Embryonic facial prominence (tissue), 1 donor: ENCODE data around the gene ADAMTS15.

Experiments used
- DNase-seq: peaks from one replicate; pipeline ENCODE4 v3.0.0-alpha.2; 2016; ENCODE audit errors: extremely low spot score

The ADAMTS15 gene

DNA sequence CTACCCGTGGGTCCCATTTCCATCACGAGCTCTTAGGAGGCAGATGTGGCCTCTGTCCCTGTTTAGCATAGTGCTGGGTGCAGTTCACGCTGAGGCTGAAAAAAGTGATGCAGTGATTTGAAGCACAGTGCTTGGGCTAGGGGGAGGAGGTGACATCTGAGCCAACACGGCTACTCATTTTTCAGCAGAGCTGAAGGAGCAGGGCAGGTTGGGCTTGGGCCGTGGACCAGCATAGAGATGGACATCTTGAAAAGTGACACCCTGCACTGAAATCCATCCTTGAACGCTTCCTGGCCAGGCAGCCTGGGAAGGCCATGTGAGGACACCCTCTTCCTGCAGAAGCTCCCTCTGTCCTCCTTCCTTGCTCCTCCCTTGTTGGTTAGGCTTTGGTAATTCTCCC lies 66.4 kb downstream of the ADAMTS15 start:
- no peak for DNase-seq

DNA sequence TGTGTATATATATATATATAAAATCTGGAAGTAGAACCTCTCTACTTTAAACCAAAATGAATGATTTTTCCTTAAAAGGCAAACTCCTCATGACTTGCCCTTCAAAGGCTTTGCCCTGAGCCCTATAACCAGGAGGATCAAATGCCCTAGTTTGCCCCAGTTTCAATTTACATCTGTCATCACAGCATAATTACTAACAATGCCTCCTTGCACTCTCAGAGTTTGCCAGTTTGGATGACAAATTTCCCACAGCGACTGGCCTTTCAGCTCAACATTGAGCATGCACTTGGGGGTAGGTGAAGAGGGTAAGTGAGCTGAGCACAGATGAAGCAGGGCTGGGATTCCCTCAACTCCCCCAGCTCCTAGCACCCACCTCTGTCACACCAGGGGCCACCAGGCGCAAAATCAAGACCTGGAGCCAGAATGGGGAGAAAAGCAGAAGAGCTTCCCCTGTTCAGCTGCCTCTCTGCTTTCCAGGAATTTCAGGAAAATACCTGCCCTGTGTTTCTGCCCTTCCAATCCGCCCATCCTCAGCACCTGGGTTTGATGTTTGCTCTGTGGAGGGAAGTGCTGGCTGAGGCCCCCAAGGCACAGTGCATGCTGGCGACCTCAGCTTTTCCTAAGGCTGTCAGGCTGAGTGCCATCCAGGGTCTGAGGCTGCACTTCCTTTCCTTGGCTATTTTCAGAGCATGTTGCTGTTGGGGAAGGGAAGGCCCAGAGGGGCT lies 67.5 kb downstream of the ADAMTS15 start:
- no peak for DNase-seq

DNA sequence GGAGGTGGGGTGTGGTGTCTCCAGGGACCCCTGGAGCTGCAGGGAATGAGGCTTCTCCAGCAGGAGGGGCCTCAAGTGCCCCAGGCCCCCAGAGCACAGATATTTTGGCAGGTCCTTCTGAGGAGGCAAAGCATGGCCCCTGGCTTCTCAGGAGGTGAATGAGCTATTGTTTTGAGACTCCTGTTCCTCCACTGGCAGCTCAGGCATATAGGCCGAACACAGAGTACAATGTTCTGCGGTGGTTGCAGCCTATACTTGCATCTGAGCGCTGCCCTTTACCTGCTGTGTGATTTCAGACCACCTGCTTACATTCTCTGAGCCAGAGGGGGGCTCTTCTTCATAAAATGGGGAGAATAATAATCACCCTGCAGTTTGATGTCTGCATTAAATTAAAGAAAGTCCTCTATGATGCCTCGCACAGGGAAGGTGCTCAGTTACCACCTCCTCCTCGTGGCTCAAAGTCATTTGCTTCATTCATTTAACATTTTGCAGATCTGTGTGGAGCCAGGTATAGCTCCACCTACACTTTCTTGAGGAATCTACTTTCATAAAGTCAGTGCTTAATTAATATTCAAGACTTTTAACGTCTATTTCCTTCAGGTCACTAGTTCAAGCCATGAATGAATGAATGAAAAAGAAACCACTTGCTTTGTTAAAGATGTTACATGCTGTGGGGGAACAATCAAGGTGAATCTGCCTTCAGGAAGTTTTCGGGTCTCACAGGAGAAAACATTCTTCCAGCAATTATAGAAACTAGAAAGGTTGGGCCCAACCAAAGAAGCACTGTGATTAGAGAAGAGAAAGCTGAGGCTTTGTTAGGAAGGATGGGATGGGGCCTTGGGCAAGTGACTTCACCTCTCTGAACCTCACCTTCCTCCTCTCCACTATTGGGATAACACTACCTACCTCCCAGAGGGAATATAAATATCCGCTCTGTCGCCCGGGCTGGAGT lies 68.4 kb downstream of the ADAMTS15 start:
- no peak for DNase-seq

DNA sequence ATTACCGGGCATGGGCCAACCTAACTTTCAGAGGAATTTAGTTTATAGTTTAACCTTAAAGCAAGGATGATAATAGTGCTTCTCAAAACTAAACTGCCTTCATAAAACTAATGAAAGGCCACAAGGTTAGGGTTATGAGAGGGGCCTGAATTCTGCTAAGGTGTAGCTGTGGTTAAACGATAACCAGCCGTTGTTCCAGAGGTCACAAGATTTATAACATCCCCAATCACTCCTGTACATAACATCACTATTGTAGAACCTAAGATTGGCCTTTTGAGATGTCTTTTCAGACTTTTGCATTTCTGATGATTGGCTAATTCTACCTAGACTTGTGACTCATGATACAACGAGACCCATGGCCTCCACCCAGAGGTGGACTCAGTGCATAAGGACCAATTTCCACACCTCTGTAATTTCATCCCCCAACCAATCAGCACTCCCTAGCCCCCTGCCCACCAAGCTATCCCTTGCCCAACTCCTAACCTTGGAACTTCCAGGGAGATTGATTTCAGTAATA lies 69.8 kb downstream of the ADAMTS15 start:
- DNase-seq: no peak

DNA sequence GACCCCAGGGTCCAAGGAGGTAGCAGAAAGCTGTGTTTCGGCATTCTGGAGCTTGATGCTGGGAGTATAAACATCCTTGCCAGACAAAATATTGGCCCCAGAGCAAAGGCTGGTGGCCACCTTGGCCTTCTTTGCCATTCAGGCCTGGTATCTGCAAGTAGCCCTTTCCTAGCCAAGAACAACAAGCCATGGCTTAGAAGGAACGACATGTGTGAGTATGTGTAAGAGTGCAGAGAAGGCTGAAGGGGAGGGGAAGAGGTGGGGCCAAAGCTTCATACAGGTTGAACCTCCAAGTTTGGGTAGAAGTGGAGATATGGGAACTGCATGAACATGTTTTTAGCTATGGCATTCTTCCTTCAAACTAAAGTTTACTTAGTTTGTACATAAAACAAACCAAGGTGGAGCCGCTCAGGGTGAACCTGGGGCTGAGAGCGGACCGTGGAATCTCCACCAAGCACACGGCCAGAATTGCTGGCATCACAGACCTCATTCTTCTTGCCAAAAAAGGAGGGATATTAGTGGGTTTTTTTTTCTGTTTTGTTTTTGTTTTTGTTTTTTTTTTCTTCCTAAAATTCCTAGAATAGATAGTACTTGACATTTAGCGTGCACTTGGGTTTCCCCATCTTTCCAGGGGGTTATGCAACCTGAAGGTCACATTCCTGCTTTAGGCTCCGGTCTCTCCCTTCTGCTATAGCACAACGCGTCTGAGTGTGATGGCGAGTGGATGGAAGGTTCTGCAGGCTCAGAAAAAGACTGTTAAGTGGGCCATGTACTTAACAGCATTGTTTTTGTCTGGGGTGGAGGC lies 70.9 kb downstream of the ADAMTS15 start:
- DNase-seq: no peak

DNA sequence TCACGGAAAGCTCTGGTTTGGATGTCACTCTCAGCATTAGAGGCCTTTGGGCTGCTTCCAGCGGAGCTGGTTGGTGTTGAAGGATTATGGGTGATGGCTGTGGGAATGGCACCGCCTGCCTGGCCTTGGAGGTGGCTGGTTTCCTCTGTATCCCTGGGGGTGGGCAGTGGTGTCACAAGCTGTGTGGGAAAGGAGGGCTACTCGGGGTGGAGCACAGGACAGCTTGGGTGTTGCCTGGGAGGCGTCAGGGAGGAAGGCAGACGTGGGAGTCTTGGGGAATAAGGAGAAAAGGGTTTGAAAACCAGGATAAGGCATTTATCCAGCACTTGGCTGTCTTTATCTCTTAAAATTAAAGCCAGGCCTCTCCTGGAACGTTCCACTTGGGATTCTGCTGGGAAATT lies 71.8 kb downstream of the ADAMTS15 start:
- DNase-seq: no peak

DNA sequence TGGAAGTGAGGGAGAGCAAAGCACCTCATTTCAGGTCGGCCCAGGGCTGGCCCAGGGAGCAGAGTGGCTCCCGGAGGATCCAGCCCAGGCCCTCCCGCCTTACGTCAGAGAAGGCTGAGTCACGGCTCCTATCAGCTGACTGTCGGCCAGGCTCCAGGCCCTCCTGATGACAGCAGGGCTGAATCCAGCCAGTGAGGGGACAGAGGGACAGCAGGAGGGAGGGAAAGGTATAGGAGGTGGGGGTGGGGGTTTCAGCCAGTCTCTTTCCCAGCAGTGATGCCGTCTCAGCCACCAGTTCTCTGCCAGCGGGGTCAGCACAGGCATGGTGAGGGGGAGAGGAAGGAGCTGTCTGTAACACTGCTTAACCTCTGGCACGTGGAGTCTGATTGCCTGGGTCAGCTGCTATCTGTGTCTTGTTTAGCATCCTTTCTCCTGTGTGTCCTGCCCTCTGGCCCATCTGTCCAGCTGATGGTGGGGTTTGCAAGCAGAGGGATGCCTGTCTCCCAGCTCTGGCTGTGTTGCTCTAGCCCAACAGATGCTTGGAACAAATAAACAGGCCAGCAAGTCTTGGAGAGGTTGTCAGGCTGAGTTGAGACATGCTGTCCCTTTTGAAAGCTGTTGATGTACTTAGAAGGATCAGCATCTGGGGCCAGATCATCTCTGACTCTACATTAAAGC lies 74.0 kb downstream of the ADAMTS15 start:
- DNase-seq: no peak

DNA sequence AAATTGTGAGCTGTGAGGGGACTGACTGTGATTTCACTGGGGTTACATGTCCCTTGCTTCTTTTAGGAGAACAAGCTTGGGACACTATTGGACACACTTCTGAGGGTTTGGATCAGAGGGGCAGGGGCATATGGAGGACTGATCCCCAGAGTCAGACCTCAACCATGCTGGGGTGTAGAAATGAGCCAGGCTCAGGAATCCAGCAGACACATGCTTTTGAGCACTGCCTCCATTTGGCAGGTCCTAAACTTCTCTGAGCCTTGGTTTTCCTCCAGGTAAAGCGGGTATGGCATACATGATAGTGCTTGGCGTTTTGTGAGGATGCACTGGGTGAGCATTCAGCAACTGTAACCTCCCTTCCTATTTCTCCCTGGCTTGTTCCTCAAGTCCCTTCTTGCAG lies 74.7 kb downstream of the ADAMTS15 start:
- no peak for DNase-seq

DNA sequence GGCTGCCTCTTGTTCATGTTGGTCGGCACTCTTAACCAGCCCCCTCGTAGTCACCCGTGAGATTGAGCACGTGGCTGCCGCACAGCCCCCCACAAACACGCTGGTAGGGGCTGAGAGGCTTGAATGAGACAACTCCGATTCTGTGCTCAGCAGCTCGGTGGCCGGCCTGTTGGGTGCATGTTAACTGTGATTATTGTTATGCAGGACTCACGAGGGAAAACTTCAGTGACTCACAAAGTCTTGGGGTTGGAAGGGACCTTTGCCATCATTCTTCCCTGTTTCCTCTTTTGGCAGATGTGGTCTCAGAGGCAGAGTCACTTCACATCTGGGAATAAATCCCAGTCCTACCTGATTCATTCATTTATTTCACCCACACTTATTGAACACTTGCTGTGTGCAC lies 75.2 kb downstream of the ADAMTS15 start:
- no peak for DNase-seq

DNA sequence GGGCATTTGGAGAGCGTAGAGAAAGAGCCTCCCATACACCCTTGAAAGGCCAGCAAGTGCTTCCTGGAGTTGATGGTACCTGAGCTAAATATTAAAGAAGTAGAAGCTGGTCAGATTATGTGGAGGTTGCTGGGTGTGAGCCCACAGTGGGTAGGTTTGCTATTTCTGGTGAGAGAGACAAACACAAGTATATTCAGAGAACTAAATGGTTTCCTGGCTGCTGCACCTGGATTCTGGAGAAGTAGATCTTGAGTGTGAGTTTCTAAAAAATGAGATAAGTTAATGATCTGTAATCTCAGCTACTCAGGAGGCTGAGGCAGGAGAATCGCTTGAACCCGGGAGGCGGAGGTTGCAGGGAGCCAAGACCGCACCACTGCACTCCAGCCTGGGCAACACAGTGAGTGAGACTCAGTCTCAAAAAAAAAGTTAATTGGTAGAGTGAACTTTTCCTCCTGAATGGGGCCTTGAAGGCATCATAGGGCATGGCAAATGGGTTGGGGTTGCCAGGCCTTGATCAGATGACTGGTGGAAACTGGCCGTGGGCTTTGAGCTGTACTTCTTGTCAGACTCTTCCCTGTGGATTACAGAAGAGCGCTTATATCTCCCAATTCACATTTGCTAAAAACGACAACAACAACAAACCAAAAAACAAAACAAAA lies 75.8 kb downstream of the ADAMTS15 start:
- no peak for DNase-seq

DNA sequence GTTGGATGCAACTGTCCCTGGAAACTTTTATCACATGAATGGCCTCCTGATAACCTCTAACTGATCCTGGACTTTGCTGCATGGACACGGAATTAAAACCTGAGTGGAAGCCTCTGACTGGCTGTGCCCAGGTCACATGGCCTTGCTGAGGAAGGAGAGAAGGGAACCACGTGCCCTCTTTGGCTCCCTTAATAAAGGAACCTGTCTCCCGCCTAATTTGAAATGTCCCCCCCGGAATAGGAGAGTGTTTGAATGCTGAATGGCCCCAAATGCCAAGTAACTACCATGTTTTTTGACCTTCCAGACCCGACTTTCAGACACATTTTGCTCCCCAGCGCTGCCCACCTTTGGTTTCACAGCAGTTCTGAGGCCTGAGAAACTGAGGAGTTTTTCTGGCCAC lies 76.9 kb downstream of the ADAMTS15 start:
- DNase-seq: no peak
